Loucy (cell line): ENCODE measurements around the gene RALGPS2.

Experiments used
- CTCF ChIP-seq: fragments of 200-600 bp; sonication (generic); conservative IDR thresholded peaks from 2 replicates; pipeline ENCODE4 v1.5.1; 2014; ENCODE audit warnings: mild to moderate bottlenecking, antibody characterized with exemption, low read length
- EZH2phosphoT487 ChIP-seq: fragments of 200-600 bp; IDR thresholded peaks from 2 replicates; pipeline ENCODE4 v1.6.1; 2018; ENCODE audit warnings: antibody characterized with exemption, mild to moderate bottlenecking, moderate library complexity, borderline replicate concordance

GRCh38 chr1:178959543-178960460 lies 234.8 kb downstream of the RALGPS2 start:
- TF ChIP-seq CTCF (no peak), EZH2phosphoT487 (no peak)
